GM20000 (cell line): ENCODE measurements around the gene CFAP107.
"Not testable (repeated sequence)": the region's sequence is repeated elsewhere in the genome, so short reads cannot be mapped to it uniquely, and the experiment has no call there.

ENCODE experiments used
- DNase-seq: peaks from one replicate; pipeline ENCODE4 v3.0.0; 2012; ENCODE audit warnings: low spot score
- TF ChIP-seq, protein P1 (sequence below): IDR thresholded peaks from 2 replicates; pipeline ENCODE4 v1.5.1; 2012; ENCODE audit warnings: mild to moderate bottlenecking, control low read depth; ENCODE audit errors: extremely low read depth, missing control alignments

Gene CFAP107

DNA sequence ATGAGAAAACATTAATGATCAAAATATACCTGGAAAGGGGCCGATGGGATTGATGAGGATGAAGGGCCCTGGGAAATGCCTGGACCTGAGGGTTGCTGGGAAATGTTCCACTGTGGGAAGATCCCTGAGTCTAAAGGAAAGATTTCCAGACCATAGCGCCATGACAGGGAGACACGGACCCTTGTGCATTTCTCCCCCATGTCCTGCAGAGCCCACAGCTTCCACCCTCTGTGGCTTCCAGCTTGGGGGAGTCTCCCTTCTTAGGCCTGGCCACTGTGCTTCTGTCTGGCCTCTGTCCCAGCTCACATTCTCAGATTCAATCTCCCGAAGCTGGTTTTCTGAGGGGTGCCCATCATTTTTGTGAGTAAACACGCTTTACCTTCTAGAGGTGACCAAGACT lies 26.5 kb downstream of the CFAP107 start:
- TF ChIP-seq, protein P1, sequence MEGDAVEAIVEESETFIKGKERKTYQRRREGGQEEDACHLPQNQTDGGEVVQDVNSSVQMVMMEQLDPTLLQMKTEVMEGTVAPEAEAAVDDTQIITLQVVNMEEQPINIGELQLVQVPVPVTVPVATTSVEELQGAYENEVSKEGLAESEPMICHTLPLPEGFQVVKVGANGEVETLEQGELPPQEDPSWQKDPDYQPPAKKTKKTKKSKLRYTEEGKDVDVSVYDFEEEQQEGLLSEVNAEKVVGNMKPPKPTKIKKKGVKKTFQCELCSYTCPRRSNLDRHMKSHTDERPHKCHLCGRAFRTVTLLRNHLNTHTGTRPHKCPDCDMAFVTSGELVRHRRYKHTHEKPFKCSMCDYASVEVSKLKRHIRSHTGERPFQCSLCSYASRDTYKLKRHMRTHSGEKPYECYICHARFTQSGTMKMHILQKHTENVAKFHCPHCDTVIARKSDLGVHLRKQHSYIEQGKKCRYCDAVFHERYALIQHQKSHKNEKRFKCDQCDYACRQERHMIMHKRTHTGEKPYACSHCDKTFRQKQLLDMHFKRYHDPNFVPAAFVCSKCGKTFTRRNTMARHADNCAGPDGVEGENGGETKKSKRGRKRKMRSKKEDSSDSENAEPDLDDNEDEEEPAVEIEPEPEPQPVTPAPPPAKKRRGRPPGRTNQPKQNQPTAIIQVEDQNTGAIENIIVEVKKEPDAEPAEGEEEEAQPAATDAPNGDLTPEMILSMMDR: no peak
- no peak for DNase-seq

DNA sequence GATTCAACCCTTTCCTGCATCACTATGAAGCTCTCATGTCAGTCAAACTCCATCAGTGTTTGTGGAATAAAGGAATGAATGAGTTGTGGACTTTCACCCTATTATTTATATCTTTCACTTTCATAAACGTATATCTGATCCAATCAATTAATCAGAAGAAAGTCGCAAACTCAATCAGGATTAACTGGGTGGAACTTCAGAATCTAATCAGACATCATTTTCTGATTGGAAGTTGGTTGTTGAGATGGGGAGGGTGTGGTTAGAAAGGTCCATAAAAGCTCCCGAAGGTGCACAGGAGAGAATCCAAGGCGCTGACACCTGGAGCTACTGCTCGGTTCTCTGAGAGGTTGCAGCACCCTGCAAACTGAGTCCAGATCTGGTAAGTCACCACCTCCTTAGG lies 27.4 kb downstream of the CFAP107 start, which contains the start of gene PRAMEF12:
PRAMEF12 (plus strand) TSS at position 301 of the 400 bp plus-strand sequence. CDS start 1,130 bp downstream, outside the sequence.
- TF ChIP-seq, protein P1: no peak
- no peak for DNase-seq

DNA sequence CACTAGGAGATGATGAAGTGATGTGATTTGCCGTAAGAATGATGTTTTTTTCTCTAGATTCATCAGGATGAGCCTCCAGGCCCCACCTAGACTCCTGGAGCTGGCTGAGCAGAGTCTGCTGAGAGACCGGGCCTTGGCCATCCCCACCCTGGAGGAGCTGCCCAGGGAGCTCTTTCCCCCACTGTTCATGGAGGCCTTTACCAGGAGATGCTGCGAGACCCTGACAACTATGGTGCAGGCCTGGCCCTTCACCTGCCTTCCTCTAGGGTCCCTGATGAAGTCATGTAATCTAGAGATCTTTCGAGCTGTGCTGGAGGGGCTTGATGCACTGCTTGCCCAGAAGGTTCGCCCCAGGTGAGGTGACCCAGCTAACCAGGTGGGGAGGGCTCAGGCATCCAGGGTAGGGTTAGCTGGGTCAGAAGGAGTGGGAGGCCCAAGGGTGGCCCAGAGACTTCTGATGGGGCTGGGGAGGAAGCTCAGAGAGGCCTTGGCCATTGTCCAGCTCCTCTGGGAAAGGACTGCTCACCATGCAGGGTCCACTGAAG lies 28.9 kb downstream of the CFAP107 start:
- DNase-seq: no peak
- TF ChIP-seq, protein P1: no peak

DNA sequence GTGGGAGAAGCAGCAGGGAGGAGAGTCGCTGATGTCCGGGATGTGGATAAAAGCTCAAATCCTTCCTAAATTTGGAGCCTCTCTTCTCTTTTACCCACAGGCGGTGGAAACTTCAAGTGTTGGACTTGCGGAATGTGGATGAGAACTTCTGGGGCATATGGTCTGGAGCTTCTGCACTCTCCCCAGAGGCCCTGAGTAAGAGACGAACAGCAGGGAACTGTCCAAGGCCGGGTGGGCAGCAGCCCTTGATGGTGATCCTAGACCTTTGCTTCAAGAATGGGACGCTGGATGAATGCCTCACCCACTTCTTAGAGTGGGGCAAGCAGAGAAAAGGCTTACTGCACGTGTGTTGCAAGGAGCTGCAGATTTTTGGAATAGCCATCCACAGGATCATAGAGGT lies 29.4 kb downstream of the CFAP107 start:
- TF ChIP-seq, protein P1: no peak
- DNase-seq: no peak

DNA sequence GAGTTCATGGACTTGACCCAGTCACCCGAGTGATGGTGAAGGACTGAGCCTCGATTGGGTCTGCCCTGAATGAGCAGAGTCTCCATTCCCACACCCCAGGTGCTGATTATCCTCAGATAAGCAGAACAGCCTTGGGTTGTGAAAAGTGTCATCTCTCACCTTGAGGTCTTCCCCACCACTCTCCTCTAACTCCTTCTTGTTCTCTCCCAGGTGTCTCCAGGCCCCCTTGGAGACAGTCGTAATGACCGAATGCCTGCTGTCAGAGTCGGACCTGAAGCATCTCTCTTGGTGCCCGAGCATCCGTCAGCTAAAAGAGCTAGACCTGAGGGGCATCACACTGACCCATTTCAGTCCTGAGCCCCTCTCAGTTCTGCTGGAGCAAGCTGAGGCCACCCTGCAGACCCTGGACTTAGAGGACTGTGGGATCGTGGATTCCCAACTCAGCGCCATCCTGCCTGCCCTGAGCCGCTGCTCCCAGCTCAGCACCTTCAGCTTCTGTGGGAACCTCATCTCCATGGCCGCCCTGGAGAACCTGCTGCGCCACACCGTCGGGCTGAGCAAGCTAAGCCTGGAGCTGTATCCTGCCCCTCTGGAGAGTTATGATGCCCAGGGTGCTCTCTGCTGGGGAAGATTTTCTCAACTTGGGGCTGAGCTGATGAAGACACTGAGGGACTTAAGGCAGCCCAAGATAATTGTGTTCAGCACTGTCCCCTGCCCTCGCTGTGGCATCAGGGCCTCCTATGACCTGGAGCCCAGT lies 31.0 kb downstream of the CFAP107 start:
- DNase-seq: no peak
- TF ChIP-seq, protein P1: no peak

DNA sequence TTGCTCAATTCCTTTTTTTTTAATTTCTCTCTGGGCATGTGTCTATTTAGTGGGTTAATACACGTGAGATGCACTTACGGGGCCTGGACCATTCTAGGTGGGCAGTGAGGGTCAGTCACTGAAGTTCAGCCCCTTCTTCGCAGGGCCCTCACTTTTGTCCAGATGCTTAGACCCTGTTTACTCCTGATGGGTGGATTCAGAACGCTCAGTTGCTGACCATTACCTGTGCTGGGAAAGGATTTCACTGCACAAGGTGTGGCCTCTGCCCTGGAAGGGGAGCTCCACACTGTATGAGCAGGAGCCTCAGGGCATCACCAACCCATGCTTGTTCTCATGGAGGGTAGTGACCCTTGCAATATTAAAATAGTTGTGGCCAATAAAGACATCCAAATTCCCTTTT lies 32.1 kb downstream of the CFAP107 start:
- TF ChIP-seq, protein P1: no peak
- no peak for DNase-seq

DNA sequence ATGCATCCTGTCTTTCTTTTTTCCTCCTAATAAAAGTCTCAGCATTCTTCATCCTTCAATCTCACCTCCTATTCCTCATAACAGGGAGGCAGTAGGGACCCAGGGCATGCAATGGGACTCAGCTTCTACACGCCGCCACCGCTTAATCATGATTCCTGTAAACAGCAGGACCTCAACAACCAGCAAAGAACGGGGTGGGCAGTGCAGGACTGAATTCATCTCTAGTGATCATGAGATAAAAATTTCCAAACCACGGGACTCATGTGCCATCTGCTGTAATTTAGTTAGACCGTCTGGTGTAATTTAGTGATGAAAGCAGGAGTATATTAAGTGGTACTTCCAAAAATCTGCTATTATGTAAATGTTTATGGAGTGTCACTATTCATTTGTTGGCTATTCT lies 32.9 kb downstream of the CFAP107 start:
- TF ChIP-seq, protein P1: no peak
- no peak for DNase-seq

DNA sequence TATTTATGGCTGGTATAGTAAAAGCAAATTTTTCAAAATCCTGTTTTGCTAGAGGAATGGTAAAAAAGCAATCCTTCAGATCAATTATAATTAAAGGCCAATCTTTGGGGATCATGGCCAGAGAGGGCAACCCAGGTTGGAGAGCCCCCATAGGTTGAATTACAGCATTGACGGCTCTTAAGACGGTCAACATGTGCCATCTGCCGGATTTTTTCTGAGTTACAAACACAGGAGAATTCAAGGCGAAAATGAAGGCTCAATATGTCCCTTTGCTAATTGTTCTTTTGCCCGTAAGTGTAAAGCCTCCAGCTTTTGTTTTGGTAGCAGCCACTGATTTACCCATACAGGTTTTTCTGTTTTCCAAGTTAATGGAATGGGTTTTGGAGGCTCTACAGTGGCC lies 35.5 kb downstream of the CFAP107 start:
- DNase-seq: not testable (repeated sequence)

DNA sequence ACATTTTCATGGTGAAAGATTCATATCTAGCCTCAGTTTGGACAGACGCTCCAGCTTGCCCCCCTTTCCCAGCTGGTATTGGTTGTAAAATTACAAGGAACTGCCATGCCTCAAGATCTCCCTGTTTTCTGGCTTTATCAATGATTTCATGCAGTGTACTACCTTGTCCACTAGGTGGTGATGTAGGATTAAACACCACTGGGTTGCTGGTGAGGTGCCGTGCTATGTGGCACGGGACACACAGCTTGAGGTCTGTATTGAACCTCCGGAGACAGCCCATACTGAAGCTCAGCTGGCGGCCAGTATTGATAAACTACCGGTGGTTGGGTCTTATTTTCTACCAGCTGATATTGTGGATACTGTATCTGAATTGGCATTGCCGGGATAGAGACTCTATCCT lies 37.8 kb downstream of the CFAP107 start:
- DNase-seq: not testable (repeated sequence)

DNA sequence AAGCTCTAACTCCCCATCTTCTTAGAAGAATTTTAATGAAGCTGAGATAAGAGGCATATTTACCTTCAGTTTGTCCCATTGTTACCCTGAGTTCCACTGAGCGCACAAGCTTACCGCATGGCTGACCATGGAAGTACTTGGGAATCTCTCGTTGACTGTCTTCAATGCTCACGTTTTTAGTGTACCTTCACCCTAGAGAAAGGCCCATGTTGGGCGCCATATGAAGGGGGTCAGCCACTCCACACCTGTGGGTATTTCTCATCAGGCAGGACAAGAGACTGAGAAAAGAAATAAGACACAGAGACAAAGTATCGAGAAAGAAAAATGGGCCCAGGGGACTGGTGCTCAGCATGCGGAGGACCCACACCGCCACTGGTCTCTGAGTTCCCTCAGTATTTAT lies 38.7 kb downstream of the CFAP107 start:
- not testable (repeated sequence) for DNase-seq

DNA sequence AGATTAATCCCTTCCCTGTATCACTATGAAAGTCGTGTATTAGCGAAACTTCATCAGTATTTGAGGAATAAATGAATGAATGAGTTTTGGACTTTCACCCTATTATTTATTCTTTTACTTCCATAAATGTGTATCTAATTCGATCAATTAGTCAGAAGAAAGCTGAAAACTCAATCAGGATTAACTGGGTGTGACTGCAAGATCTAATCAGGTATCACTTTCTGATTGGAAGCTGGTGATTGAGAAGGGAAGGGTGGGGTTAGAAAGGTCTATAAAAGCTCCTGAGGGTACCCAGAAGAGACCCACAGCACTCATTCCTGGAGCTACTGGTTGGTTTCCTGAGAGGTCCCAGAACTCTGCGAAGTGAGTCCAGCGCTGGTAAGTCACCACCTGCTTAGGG lies 45.1 kb downstream of the CFAP107 start, which contains the start of gene PRAMEF1:
PRAMEF1 (plus strand) TSS at position 301 of the 400 bp plus-strand sequence. CDS start 1,831 bp downstream, outside the sequence.
- not testable (repeated sequence) for DNase-seq
